Uterus (tissue), 4 donors: ENCODE measurements around the gene ESPL1. TPM values are rescaled to one million over a fixed set of nuclear protein-coding genes. Genes with fewer than 3 reads are reported as not detected.
A peak's percentile ranks its signal among the peaks of the same experiment; 100 is the strongest.

Source experiments
- DNase-seq, 2 donors: peaks; one replicate each; pipeline ENCODE4 v3.0.0-alpha.2; 2019 to 2020
- H3K27ac ChIP-seq, 2 donors: fragments of 200-600 bp; sonication (generic); 1 replicate in 1 of 2; 2 replicates in 1 of 2; pipeline ENCODE4 v1.5.1; 2016 to 2018
- H3K27me3 ChIP-seq, 2 donors: fragments of 200-600 bp; sonication (generic); one replicate each; pipeline ENCODE4 v1.5.1; 2018 to 2019; ENCODE audit warnings: control low read depth in 1 of 2
- H3K36me3 ChIP-seq, 2 donors: fragments of 200-600 bp; sonication (generic); one replicate each; pipeline ENCODE4 v1.5.1; 2019; ENCODE audit warnings: control low read depth in 1 of 2
- H3K4me1 ChIP-seq, 2 donors: fragments of 200-600 bp; sonication (generic); one replicate each; pipeline ENCODE4 v1.5.1; 2018 to 2019; ENCODE audit warnings: control low read depth in 1 of 2
- H3K4me3 ChIP-seq, 2 donors: fragments of 200-600 bp; sonication (generic); 1 replicate in 1 of 2; 2 replicates in 1 of 2; pipeline ENCODE4 v1.5.1; 2018 to 2019; ENCODE audit warnings: mild to moderate bottlenecking in 1 of 2
- H3K9me3 ChIP-seq, 2 donors: fragments of 200-600 bp; sonication (generic); one replicate each; pipeline ENCODE4 v1.5.1; 2019; ENCODE audit warnings: control low read depth in 1 of 2
- POLR2A ChIP-seq, 2 donors: fragments of 450-650 bp; IDR thresholded peaks; one replicate each; pipeline ENCODE4 v1.6.1; 2016; ENCODE audit warnings: antibody characterized with exemption in 2 of 2, mild to moderate bottlenecking in 1 of 2, moderate library complexity in 1 of 2
- intact Hi-C: fragments of 100-400 bp; cut with DNase I; formaldehyde crosslinking; loops from one replicate; pipeline ENCODE4 v1.15.1; 2023; ENCODE audit warnings: low total_unique reads
- total RNA-seq, 4 donors: library from RNA; depleted of rRNA in 3 of 4; stranded (reverse); fragments of >200 nt in 3 of 4; gene quantifications; one replicate each; pipeline versions ENCODE4 v1.1.0 to v1.2.4, GENCODE V29; 2014 to 2023
- TF ChIP-seq, protein P1 (sequence below), 4 experiments: fragments of 200-600 bp in 2 of 4; fragments of 450-650 bp in 2 of 4; sonication (generic) in 2 of 4; IDR thresholded peaks; one replicate each; pipeline ENCODE4 v1.5.1; 2016 to 2019; ENCODE audit warnings: antibody characterized with exemption in 4 of 4, mild to moderate bottlenecking in 2 of 4, moderate library complexity in 1 of 4
- donor health status: DM: yes; HTN: yes; CAD: no.

Gene ESPL1
- total RNA-seq, 4 donors from 2014 or later: 0.12 to 4.5 TPM; not detected in 2

DNA sequence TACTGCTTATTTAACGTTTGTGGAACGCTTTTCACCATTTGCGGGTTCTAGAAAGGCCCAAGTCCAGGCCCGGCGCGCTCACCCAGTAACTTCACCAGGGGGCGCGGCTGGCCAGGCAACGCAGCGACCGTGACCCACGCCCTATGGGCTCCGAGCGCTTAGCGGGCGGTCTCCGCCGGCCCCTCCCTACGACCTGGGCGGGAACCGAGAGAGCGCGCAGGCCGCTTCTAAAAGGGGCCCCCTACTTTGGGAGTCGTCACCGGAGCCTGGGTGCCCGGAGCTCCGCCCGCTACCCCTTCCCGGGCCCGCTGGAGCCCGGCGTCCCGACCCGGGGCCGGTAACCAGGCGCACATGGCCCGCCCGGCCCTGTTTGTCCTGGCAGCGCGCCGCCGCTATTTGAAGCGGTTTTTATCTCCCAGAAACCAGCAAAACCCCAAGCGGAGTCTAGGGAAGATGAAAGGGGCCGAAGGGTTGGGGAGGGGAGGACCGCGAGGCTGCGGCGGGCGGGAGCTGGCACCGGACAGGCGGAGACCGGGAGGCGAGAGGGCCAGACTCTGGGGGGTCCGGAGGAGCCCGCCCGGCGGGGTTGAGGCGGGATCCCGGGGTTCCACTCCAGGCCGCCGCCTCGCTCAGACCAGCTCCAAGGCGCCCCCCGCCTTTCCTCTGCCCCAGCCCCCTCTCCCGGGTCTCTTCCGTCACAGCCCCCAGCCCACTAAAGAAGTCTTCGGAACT lies 56.8 kb downstream of the ESPL1 start:
- Histone ChIP-seq H3K4me3 (peak overlapping the region; percentile 67 to 70), H3K27ac (peak overlapping the region; percentile 95 to 99), H3K27me3 (no peaks in the 10 kb centered on the region), H3K4me1 (peaks cover 0 to 3% of the 10 kb centered on the region in 2 donors), H3K36me3 (no peaks in the 10 kb centered on the region), H3K9me3 (no peaks in the 10 kb centered on the region)
- intact Hi-C loops: no loop called here
- peak; percentile 93 to 94 for DNase-seq
- peak; percentile 86 to 94 for TF ChIP-seq POLR2A (IDR thresholded peaks at IDR 0.05)
- TF ChIP-seq, protein P1, sequence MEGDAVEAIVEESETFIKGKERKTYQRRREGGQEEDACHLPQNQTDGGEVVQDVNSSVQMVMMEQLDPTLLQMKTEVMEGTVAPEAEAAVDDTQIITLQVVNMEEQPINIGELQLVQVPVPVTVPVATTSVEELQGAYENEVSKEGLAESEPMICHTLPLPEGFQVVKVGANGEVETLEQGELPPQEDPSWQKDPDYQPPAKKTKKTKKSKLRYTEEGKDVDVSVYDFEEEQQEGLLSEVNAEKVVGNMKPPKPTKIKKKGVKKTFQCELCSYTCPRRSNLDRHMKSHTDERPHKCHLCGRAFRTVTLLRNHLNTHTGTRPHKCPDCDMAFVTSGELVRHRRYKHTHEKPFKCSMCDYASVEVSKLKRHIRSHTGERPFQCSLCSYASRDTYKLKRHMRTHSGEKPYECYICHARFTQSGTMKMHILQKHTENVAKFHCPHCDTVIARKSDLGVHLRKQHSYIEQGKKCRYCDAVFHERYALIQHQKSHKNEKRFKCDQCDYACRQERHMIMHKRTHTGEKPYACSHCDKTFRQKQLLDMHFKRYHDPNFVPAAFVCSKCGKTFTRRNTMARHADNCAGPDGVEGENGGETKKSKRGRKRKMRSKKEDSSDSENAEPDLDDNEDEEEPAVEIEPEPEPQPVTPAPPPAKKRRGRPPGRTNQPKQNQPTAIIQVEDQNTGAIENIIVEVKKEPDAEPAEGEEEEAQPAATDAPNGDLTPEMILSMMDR (IDR thresholded peaks at IDR 0.05): peak; percentile 87 to 97 (median 92)

DNA sequence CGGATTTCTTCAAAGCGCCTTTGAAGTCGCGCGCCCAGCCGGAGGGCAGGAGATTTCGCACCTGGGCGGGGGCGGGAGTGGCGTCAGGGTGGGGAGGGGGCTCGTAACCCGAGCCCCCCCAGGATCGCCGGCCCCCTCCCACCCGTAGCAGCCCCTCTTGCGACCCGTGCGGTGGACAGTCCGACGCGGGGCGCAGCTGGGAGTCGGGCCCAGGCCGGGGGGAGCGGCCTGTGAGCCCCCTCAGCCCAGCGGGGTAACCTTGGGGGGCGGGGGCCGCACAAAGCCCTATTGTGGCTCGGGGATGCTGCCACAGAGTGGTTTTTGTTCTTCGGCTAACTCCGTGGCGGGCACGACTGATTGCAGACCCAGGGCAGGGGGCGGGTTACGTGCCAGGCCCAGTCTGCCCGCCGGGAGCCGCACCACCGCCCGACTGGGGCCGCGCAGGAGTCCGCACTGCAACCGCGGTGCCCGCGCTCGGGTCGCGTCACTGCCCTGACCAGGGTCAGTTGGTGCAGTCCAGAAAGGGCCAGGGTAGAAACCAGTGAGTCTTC lies 57.5 kb downstream of the ESPL1 start:
- Histone ChIP-seq H3K9me3 (no peaks in the 10 kb centered on the region), H3K36me3 (no peaks in the 10 kb centered on the region), H3K4me1 (peaks cover 0 to 3% of the 10 kb centered on the region in 2 donors), H3K27ac (peak overlapping the region; percentile 95 to 99), H3K4me3 (peak overlapping the region; percentile 67 to 70), H3K27me3 (no peaks in the 10 kb centered on the region)
- TF ChIP-seq POLR2A (IDR thresholded peaks at IDR 0.05): peak in 1 of 2 donors; percentile 26
- TF ChIP-seq, protein P1 (IDR thresholded peaks at IDR 0.05): peak in 1 of 4 experiments; percentile 35
- intact Hi-C loops: no loop called here
- peak; percentile 42 to 45 for DNase-seq

DNA sequence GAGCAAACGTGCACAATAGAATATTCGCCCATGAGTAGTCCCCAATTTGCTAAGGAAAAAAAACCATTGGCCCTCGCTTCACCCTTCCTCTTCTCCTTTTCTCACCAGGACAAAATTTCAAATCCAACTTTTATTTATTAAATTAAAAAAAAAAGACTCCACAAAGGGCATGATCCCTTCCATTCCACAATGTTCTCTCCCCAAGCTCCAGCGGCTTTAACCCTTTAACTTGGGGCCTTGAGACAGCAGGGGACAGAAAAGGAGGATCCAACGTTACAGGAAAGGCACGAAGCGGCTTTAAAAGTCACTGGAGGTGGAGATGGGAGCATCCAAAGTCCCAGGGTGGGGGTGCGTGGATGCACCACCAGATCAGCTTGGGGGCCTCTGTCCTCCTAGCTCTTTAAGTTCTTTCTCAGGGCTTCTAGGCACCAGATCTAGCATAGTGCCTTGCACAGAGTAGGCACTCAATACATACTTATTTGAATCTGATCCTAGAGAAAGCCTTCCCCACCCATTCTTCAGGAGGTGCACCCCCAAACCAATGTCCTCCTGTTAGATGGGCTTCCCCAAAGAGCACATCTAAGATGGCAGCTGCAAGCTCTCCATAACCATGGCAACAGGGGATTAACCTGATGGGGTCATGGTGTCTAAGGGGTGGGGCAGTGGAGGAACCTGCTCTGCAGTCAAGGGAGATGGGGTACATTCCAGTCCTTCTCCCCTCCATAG lies 58.5 kb downstream of the ESPL1 start:
- no peaks in the 10 kb centered on the region for H3K36me3 ChIP-seq
- intact Hi-C loops: no loop called here
- peaks cover 0 to 3% of the 10 kb centered on the region in 2 donors for H3K4me1 ChIP-seq
- no peak for DNase-seq
- no peak for TF ChIP-seq POLR2A (IDR thresholded peaks at IDR 0.05)
- TF ChIP-seq, protein P1 (IDR thresholded peaks at IDR 0.05): no peak
- no peak overlapping the region for H3K4me3 ChIP-seq
- H3K9me3 ChIP-seq: no peaks in the 10 kb centered on the region
- H3K27me3 ChIP-seq: no peaks in the 10 kb centered on the region
- no peak overlapping the region for H3K27ac ChIP-seq

DNA sequence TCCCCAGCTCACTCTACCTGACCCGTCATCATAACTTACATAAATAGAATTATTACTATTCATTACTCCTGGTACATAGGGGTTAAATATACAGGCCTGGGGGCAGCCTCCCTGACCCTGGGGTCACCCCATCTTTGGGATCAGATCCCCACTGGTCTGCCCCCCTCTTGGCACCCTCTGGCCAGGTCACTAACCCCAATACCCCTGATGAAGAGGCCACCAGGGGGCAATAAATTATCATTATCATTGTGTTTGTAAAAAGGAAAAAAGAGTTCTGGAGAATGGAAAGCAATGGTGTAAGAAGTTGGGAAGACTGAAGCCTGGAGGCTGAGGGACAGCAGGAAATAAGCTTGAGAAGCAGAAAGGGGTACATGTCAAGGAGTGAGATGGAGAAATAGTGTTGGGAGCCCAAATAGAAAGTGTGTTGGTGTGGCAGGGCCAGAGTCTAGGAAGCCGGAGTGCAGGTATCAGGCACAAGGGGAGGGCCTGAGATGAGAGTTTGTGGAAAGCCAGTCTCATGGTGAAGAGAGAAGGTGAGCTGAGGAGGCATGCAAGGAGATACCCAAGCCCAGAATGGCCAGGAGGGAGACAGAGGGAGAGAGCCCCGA lies 59.4 kb downstream of the ESPL1 start:
- Histone ChIP-seq H3K27ac (no peak overlapping the region), H3K36me3 (no peaks in the 10 kb centered on the region), H3K4me3 (no peak overlapping the region), H3K4me1 (no peaks in the 10 kb centered on the region), H3K9me3 (no peaks in the 10 kb centered on the region), H3K27me3 (no peaks in the 10 kb centered on the region)
- intact Hi-C loops: no loop called here
- TF ChIP-seq, protein P1 (IDR thresholded peaks at IDR 0.05): no peak
- no peak for TF ChIP-seq POLR2A (IDR thresholded peaks at IDR 0.05)
- no peak for DNase-seq
